Measurements from ENCODE around the gene UQCC3.
"Not testable (repeated sequence)": the region's sequence is repeated elsewhere in the genome, so short reads cannot be mapped to it uniquely, and the experiment has no call there.

UQCC3 gene

DNA sequence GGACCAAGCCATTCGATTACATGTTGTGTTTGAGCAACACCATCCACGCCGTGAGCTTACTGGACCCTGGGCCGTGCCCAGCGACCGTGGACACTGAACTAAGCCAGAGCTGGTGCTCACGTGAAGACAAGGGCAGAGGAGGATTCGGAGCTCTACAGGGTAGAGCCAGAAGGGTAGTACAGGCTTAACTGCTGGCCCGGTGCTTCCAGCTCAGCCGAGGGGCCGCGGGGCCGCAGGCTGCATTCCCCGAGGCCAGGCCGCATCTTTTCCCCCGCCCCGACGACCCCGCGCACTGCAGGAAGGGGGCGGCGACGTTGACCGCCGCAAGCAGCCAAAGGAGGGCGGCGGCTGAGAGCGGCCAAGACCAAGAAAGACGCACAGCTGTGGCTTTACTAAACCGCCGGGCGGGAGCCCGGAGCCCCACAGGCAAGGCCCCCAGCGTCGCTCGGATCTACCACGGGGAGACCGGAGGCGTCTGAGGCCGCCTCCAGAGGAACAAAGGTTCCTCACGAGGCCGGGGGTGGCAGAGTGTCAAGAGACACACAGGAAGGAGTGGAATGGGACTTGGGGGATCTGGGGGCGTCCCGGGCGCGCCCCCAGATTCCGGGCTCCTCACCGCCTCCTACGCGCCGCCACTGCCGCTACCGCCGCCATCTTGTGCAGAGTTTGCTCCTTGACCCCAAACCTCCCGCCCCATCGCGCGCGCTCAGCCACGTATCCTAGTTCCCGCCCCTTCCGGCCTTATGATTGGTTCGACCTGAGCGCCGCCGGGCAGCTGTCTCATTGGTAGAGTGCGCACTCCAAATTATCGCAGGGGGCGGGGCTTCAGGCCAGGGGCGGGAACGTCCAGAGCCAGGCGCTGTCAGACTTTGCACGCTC, 25.3 kb upstream of the UQCC3 start, which contains the start of gene GANAB:
GANAB (minus strand) TSS at position 668 of the 879 bp plus-strand sequence; CDS start at position 654, 14 bp downstream.
- TF ChIP-seq, protein P1, sequence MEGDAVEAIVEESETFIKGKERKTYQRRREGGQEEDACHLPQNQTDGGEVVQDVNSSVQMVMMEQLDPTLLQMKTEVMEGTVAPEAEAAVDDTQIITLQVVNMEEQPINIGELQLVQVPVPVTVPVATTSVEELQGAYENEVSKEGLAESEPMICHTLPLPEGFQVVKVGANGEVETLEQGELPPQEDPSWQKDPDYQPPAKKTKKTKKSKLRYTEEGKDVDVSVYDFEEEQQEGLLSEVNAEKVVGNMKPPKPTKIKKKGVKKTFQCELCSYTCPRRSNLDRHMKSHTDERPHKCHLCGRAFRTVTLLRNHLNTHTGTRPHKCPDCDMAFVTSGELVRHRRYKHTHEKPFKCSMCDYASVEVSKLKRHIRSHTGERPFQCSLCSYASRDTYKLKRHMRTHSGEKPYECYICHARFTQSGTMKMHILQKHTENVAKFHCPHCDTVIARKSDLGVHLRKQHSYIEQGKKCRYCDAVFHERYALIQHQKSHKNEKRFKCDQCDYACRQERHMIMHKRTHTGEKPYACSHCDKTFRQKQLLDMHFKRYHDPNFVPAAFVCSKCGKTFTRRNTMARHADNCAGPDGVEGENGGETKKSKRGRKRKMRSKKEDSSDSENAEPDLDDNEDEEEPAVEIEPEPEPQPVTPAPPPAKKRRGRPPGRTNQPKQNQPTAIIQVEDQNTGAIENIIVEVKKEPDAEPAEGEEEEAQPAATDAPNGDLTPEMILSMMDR (IDR thresholded peaks at IDR 0.05; ENCODE audit: insufficient read depth, low read depth, low read length, missing control alignments) = no peak
- DNase-seq (ENCODE audit: low read depth) = peak; percentile 99
- H3K4me3 ChIP-seq (ENCODE audit: low read length) = peak within 1 kb of the TSS; percentile 79

DNA sequence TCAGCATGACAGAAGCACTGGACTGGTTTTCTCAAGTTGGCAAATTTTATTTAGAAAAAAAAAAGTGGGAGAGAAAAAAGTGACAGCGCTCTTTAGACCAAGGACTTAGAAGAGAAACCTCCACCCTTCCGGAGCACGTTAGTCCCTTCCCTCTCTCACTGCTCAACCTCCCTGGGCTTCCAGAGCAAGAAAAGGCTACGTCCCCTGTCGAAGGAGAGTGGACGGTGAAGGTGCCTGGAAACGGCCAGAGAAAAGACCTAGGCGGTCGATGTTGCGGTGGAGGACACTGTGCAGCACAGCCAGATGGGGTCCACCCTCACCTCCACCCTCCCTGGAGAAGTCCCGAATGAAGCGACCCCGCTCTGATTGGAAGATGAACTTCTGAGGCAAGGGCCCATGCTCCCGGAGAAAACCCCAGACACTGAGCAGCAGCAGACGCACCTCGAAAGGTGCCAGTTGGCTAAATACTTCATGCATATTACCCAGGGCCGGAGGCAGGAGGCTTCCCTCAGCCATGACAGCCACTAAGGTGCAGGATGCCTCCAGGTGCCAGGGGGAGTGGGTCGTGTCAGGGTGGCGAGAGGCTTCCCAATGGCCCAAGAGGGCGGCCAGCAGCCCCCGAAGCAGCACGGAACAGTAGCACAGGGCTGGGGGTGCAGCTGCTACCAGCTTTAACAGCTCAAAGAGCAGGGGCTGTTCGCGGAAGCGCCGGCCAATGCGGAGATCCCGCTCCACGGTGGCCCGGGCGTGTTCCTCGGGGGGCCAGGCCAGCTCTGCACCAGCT, 24.5 kb upstream of the UQCC3 start:
- TF ChIP-seq, protein P1 (IDR thresholded peaks at IDR 0.05; ENCODE audit: insufficient read depth, low read depth, low read length, missing control alignments) = no peak

DNA sequence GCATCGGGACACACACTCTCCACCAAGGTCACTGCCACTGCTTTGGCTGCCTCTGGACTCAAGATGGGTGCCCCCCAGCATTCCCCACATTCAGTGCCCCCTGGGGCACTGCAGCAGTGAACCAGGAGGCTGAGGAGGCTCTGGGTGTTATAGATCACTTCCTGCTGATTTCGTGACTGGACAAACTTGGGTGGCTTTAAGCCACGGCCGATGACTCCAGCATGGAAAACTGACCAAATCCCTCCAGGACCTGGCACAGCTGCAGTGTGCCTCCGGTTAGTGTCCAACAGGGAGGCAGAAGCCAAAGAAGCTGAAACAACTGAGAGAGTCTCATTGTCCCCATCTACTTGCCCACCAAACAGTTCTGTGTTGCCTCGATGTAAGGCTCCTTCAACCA, 23.9 kb upstream of the UQCC3 start:
- H3K4me3 ChIP-seq (ENCODE audit: low read length) = no peak overlapping the region
- no peak for DNase-seq (ENCODE audit: low read depth)
- TF ChIP-seq, protein P1 (IDR thresholded peaks at IDR 0.05; ENCODE audit: insufficient read depth, low read depth, low read length, missing control alignments) = no peak

More for the DNA sequence above, 24.5 kb upstream of the UQCC3 start:
- no peak overlapping the region for H3K4me3 ChIP-seq (ENCODE audit: low read length)
- no peak for DNase-seq (ENCODE audit: low read depth)

DNA sequence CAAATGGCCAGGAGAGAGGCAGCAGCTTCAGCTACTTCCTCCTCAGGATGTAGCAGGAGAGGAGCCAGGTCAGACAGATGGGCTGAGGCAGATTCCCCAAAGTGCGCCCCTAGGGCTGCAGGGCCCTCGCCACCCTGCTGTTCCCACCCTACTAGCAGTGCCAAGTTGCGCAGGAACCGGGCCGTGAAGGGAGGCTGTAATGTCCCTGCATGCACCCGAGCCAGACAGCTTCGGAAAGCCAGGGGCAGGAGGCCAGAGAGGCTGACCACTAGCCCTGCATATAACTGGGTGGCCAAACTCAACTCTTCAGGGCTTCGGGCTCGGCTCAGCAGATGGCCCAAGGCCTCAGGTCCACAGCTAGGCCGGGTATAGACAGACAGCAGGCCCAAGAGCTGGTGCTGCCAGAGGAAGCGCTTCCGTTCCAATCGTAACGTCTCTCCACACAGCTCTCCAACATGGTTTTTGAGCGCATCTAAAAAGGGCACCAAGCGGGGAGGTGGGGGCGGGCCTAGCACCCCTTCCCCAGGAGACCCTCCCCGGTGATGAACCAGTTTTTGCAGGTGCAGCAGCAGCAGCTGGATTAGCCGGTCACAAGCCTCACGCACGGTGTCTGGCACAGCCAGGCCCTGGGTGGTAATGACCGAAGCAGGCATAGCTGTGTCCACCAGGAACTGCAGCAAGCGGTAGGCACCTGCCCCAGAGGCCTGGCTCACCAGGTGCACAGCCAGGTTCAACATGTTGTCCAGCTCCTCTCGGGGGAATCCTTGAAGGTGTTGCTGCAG, 23.1 kb upstream of the UQCC3 start:
- no peak for DNase-seq (ENCODE audit: low read depth)
- H3K4me3 ChIP-seq (ENCODE audit: low read length) = no peak overlapping the region
- TF ChIP-seq, protein P1 (IDR thresholded peaks at IDR 0.05; ENCODE audit: insufficient read depth, low read depth, low read length, missing control alignments) = no peak

DNA sequence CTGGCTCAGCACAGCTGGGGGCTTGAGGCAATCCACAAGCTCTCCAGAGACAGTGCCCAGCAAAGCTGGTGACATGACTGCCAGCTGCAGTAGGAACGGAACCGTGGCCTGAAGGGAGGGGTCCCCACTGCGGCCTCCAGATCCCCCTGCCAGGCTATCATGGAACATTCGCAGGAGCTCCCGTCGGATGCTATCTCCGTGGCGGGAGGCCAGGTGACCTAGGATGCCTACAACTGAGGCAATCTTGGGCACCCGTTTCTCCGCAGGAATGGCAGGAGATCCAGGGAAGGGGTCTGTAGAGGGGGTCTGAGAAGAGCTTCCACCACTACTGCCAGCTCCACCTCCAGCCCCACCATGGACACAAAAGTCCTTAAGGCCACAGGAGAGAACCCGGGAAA, 22.5 kb upstream of the UQCC3 start:
- no peak for DNase-seq (ENCODE audit: low read depth)
- no peak overlapping the region for H3K4me3 ChIP-seq (ENCODE audit: low read length)
- TF ChIP-seq, protein P1 (IDR thresholded peaks at IDR 0.05; ENCODE audit: insufficient read depth, low read depth, low read length, missing control alignments) = no peak

DNA sequence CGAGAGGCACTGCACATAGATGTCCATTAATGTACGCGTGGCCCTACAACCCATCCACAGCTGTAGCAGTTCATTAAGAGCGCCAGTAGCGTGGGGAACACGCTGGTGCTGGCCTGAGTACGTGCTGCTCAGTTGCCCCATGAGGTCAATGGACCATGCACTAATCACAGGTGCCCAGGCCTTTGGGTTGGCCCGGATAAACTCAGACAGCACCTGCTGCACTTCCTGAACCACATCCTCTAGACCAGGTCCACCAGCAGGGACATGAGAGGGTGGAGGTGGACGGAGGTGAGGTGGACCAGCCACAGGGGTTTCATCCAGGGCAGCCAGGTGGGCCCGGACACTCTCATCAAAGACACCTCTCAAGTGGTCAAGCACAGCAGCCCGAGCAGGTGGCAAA, 22.0 kb upstream of the UQCC3 start:
- no peak overlapping the region for H3K4me3 ChIP-seq (ENCODE audit: low read length)
- DNase-seq (ENCODE audit: low read depth) = no peak
- TF ChIP-seq, protein P1 (IDR thresholded peaks at IDR 0.05; ENCODE audit: insufficient read depth, low read depth, low read length, missing control alignments) = no peak

DNA sequence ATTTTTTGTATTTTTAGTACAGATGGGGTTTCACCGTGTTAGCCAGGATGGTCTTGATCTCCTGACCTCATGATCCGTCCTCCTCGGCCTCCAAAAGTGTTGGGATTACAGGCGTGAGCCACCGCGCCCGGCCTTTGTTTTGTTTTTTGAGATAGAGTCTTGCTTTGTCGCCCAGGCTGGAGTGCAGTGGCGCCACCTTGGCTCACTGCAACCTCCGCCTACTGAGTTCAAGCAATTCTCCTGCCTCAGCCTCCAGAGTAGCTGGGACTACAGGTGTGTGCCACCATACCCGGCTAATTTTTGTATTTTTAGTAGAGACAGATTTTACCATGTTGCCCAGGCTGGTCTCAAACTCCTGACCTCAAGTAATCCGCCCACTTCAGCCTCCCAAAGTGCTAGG, 21.2 kb upstream of the UQCC3 start:
- not testable (repeated sequence) for H3K4me3 ChIP-seq (ENCODE audit: low read length); DNase-seq (ENCODE audit: low read depth)
